ENCODE results near the gene FN3K. TPM values are rescaled to one million over a fixed set of nuclear protein-coding genes. Genes with fewer than 3 reads are reported as not detected.

Gene FN3K
- total and polyA plus RNA-seq, 7 experiments from 2014 or later, result 0.97 to 14.1 (median 4.1) TPM

DNA sequence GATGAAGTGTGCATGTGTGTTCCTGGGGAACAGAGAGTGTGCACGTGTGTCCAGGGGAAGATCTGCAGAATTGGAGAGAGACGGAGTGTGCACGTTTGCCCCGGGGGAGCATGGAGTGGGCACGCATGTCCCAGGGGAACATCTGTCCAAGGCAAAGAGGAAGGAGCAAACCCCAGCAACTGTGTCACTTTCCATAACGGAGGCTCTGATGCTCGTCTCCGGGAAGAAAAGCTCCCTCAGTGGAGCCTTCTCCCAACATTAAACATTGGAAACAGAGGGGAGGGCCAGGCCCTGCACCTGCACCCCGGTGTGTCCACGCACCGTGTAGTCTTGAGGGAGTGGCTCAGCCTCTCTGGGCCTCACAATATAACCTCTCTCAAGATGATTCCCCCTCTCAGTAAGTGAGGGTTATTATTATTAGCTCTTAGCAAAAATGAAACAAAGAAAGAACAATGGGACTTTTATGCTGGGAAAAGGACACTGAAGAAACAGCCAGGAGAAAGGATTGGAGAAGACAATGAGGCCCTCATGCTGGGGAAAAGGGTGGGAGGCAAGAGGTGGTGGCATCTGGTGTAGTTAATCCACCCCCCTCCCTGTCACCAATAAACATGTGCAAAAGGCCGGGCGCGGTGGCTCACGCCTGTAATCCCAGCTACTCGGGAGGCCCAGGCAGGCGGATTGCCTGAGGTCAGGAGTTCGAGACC lies 44.5 kb upstream of the FN3K start:
- POLR2A ChIA-PET, result no interaction called here

GRCh38 chr17:82691714-82692113 lies 43.7 kb upstream of the FN3K start:
- no peaks in the 10 kb centered on the region for H3K4me1 ChIP-seq (ENCODE audit: control insufficient read depth in 2 of 2, insufficient read depth in 2 of 2, low read length in 2 of 2)
- H3K27me3 Mint-ChIP-seq, result peaks cover 0 to 9% (median 0%) of the 10 kb centered on the region in 5 donors
- no peaks in the 10 kb centered on the region for H3K36me3 ChIP-seq (ENCODE audit: control insufficient read depth in 2 of 3, insufficient read depth in 3 of 3, low read length in 3 of 3)
- H3K4me1 Mint-ChIP-seq, result peaks cover 0 to 2% (median 0%) of the 10 kb centered on the region in 7 donors
- CTCF ChIA-PET, result no interaction called here
- intact Hi-C loops (cut with micrococcal nuclease), result loop anchor here in 1 of 2 donors (10.0 kb wide), 1 partner anchor 97 kb away; no protein-coding TSS in a partner anchor
- peak overlapping the region in 1 of 9 donors; percentile 38 for H3K27ac Mint-ChIP-seq
- DNase-seq (no peak), ATAC-seq (no peak)
- no peak overlapping the region for H3K27ac ChIP-seq (ENCODE audit: low read depth, low read length)
- no peak overlapping the region for H3K4me3 Mint-ChIP-seq
- no peak overlapping the region for H3K4me3 ChIP-seq (ENCODE audit: low read length)
- no peaks in the 10 kb centered on the region for H3K27me3 ChIP-seq (ENCODE audit: control insufficient read depth in 2 of 2, insufficient read depth in 2 of 2, low read length in 2 of 2)
- POLR2A ChIA-PET, result no interaction called here
- H3K9me3 ChIP-seq (ENCODE audit: control insufficient read depth in 2 of 3, low read length in 3 of 3), result peaks cover 0 to 7% (median 0%) of the 10 kb centered on the region in 3 experiments
- H3K9me3 Mint-ChIP-seq, result peaks cover 0 to 15% (median 8%) of the 10 kb centered on the region in 11 donors
- peaks cover 0 to 27% (median 14%) of the 10 kb centered on the region in 5 donors for H3K36me3 Mint-ChIP-seq

More for the DNA sequence above, 44.5 kb upstream of the FN3K start:
- H3K36me3 Mint-ChIP-seq, result peaks cover 0 to 23% (median 14%) of the 10 kb centered on the region in 5 donors
- intact Hi-C loops (cut with micrococcal nuclease), result loop anchor here in 1 of 2 donors (10.0 kb wide), 1 partner anchor 96 kb away; no protein-coding TSS in a partner anchor
- Histone ChIP-seq H3K27ac (ENCODE audit: low read depth, low read length) (no peak overlapping the region), H3K4me3 (ENCODE audit: low read length) (no peak overlapping the region), H3K4me1 (ENCODE audit: control insufficient read depth in 2 of 2, insufficient read depth in 2 of 2, low read length in 2 of 2) (no peaks in the 10 kb centered on the region), H3K36me3 (ENCODE audit: control insufficient read depth in 2 of 3, insufficient read depth in 3 of 3, low read length in 3 of 3) (no peaks in the 10 kb centered on the region), H3K9me3 (ENCODE audit: control insufficient read depth in 2 of 3, low read length in 3 of 3) (peaks cover 0 to 7% (median 0%) of the 10 kb centered on the region in 3 experiments), H3K27me3 (ENCODE audit: control insufficient read depth in 2 of 2, insufficient read depth in 2 of 2, low read length in 2 of 2) (no peaks in the 10 kb centered on the region)
- peaks cover 0 to 5% (median 0%) of the 10 kb centered on the region in 5 donors for H3K27me3 Mint-ChIP-seq
- ATAC-seq, result no peak
- DNase-seq, result no peak
- no peak overlapping the region for H3K27ac Mint-ChIP-seq
- H3K4me3 Mint-ChIP-seq, result no peak overlapping the region
- CTCF ChIA-PET, result interaction anchor here (0.6 kb wide), 1 partner anchor 322 kb away, joined by 3 read pairs; no protein-coding TSS in a partner anchor
- H3K9me3 Mint-ChIP-seq, result peaks cover 0 to 15% (median 8%) of the 10 kb centered on the region in 11 donors
- H3K4me1 Mint-ChIP-seq, result peaks cover 0 to 2% (median 0%) of the 10 kb centered on the region in 7 donors

GRCh38 chr17:82692268-82692667 lies 43.1 kb upstream of the FN3K start:
- Mint-ChIP-seq H3K9me3 (peaks cover 0 to 15% (median 8%) of the 10 kb centered on the region in 11 donors), H3K27ac (no peak overlapping the region), H3K4me3 (no peak overlapping the region), H3K27me3 (peaks cover 0 to 14% (median 0%) of the 10 kb centered on the region in 5 donors), H3K4me1 (peaks cover 0 to 6% (median 0%) of the 10 kb centered on the region in 7 donors), H3K36me3 (peaks cover 0 to 22% (median 14%) of the 10 kb centered on the region in 5 donors)
- Histone ChIP-seq H3K36me3 (ENCODE audit: control insufficient read depth in 2 of 3, insufficient read depth in 3 of 3, low read length in 3 of 3) (no peaks in the 10 kb centered on the region), H3K4me1 (ENCODE audit: control insufficient read depth in 2 of 2, insufficient read depth in 2 of 2, low read length in 2 of 2) (peaks cover 2 to 5% of the 10 kb centered on the region in 2 donors), H3K4me3 (ENCODE audit: low read length) (no peak overlapping the region), H3K9me3 (ENCODE audit: control insufficient read depth in 2 of 3, low read length in 3 of 3) (peaks cover 0 to 7% (median 0%) of the 10 kb centered on the region in 3 experiments), H3K27ac (ENCODE audit: low read depth, low read length) (no peak overlapping the region), H3K27me3 (ENCODE audit: control insufficient read depth in 2 of 2, insufficient read depth in 2 of 2, low read length in 2 of 2) (no peaks in the 10 kb centered on the region)
- intact Hi-C loops (cut with micrococcal nuclease), result loop anchor here in 1 of 2 donors (10.0 kb wide), 1 partner anchor 97 kb away; no protein-coding TSS in a partner anchor
- POLR2A ChIA-PET, result interaction anchor here (0.6 kb wide), 1 partner anchor 357 kb away, joined by 4 read pairs; no protein-coding TSS in a partner anchor
- CTCF ChIA-PET, result no interaction called here
- no peak for ATAC-seq
- no peak for DNase-seq

- POLR2A ChIA-PET, result interaction anchor here (0.6 kb wide), 1 partner anchor 358 kb away, joined by 4 read pairs; no protein-coding TSS in a partner anchor
- intact Hi-C loops (cut with micrococcal nuclease), result loop anchor here in 1 of 2 donors (10.0 kb wide), 1 partner anchor 99 kb away; no protein-coding TSS in a partner anchor
- Histone ChIP-seq H3K9me3 (ENCODE audit: control insufficient read depth in 2 of 3, low read length in 3 of 3) (peaks cover 0 to 7% (median 0%) of the 10 kb centered on the region in 3 experiments), H3K27ac (ENCODE audit: low read depth, low read length) (no peak overlapping the region), H3K4me1 (ENCODE audit: control insufficient read depth in 2 of 2, insufficient read depth in 2 of 2, low read length in 2 of 2) (peaks cover 5 to 8% of the 10 kb centered on the region in 2 donors), H3K27me3 (ENCODE audit: control insufficient read depth in 2 of 2, insufficient read depth in 2 of 2, low read length in 2 of 2) (no peaks in the 10 kb centered on the region), H3K36me3 (ENCODE audit: control insufficient read depth in 2 of 3, insufficient read depth in 3 of 3, low read length in 3 of 3) (no peaks in the 10 kb centered on the region), H3K4me3 (ENCODE audit: low read length) (no peak overlapping the region)
- Mint-ChIP-seq H3K4me1 (peaks cover 0 to 9% (median 0%) of the 10 kb centered on the region in 7 donors), H3K27ac (no peak overlapping the region), H3K36me3 (peaks cover 0 to 20% (median 14%) of the 10 kb centered on the region in 5 donors), H3K27me3 (peaks cover 0 to 16% (median 0%) of the 10 kb centered on the region in 5 donors), H3K9me3 (peaks cover 0 to 15% (median 8%) of the 10 kb centered on the region in 11 donors), H3K4me3 (no peak overlapping the region)
- ATAC-seq, result no peak
- CTCF ChIA-PET, result no interaction called here
- no peak for DNase-seq
Observed at GRCh38 chr17:82693168-82693867, 42.1 kb upstream of the FN3K start.

DNA sequence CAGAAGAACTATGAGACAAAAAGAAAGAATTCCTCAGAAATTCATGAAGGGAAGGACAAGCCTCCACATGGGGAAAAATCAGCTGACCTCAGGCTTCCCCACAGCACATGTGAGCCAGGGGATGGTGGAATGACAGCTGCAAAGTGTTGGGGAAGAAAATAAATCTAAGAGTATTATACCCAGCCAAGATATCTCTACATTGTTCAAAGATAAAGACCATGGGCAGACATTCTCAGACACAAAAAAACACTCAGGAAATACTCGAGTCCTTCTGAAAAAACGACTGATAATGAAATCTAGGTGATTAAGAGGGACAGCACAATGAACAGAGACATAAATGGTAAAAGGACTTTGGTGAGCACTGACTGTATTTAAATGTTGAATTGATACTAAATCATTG lies 40.8 kb upstream of the FN3K start:
- H3K27ac Mint-ChIP-seq, result no peak overlapping the region

GRCh38 chr17:82696259-82696658 lies 39.2 kb upstream of the FN3K start:
- peaks cover 0 to 15% (median 8%) of the 10 kb centered on the region in 11 donors for H3K9me3 Mint-ChIP-seq
- Histone ChIP-seq H3K36me3 (ENCODE audit: control insufficient read depth in 2 of 3, insufficient read depth in 3 of 3, low read length in 3 of 3) (no peaks in the 10 kb centered on the region), H3K27ac (ENCODE audit: low read depth, low read length) (no peak overlapping the region), H3K4me1 (ENCODE audit: control insufficient read depth in 2 of 2, insufficient read depth in 2 of 2, low read length in 2 of 2) (peaks cover 5 to 8% of the 10 kb centered on the region in 2 donors), H3K27me3 (ENCODE audit: control insufficient read depth in 2 of 2, insufficient read depth in 2 of 2, low read length in 2 of 2) (no peaks in the 10 kb centered on the region), H3K9me3 (ENCODE audit: control insufficient read depth in 2 of 3, low read length in 3 of 3) (peaks cover 0 to 7% (median 0%) of the 10 kb centered on the region in 3 experiments), H3K4me3 (ENCODE audit: low read length) (no peak overlapping the region)
- POLR2A ChIA-PET, result interaction anchor here (0.6 kb wide), 1 partner anchor 563 kb away, joined by 7 read pairs; no protein-coding TSS in a partner anchor
- H3K36me3 Mint-ChIP-seq, result peaks cover 0 to 14% (median 13%) of the 10 kb centered on the region in 5 donors
- H3K27me3 Mint-ChIP-seq, result peaks cover 0 to 16% (median 0%) of the 10 kb centered on the region in 5 donors
- H3K4me3 Mint-ChIP-seq, result peak overlapping the region in 6 of 10 donors; percentile 19 to 74 (median 43)
- no peak for DNase-seq
- intact Hi-C loops (cut with micrococcal nuclease), result loop anchor here in 1 of 2 donors (10.0 kb wide), 1 partner anchor 101 kb away; no protein-coding TSS in a partner anchor
- peaks cover 0 to 16% (median 7%) of the 10 kb centered on the region in 7 donors for H3K4me1 Mint-ChIP-seq
- peak overlapping the region in 1 of 9 donors; percentile 36 for H3K27ac Mint-ChIP-seq
- no peak for ATAC-seq
- CTCF ChIA-PET, result no interaction called here

More for the DNA sequence above, 40.8 kb upstream of the FN3K start:
- Mint-ChIP-seq H3K9me3 (peaks cover 0 to 15% (median 8%) of the 10 kb centered on the region in 11 donors), H3K4me3 (peak overlapping the region in 2 of 10 donors; percentile 22 to 65), H3K4me1 (peaks cover 0 to 15% (median 6%) of the 10 kb centered on the region in 7 donors), H3K36me3 (peaks cover 0 to 20% (median 14%) of the 10 kb centered on the region in 5 donors), H3K27me3 (peaks cover 0 to 16% (median 0%) of the 10 kb centered on the region in 5 donors)
- intact Hi-C loops (cut with micrococcal nuclease), result loop anchor here in 1 of 2 donors (10.0 kb wide), 1 partner anchor 100 kb away; no protein-coding TSS in a partner anchor
- ChIA-PET POLR2A (interaction anchor here (0.6 kb wide), 1 partner anchor 44 kb away, joined by 3 read pairs; no protein-coding TSS in a partner anchor), CTCF (no interaction called here)
- no peak overlapping the region for H3K27ac ChIP-seq (ENCODE audit: low read depth, low read length)
- no peak overlapping the region for H3K4me3 ChIP-seq (ENCODE audit: low read length)
- no peaks in the 10 kb centered on the region for H3K36me3 ChIP-seq (ENCODE audit: control insufficient read depth in 2 of 3, insufficient read depth in 3 of 3, low read length in 3 of 3)
- H3K9me3 ChIP-seq (ENCODE audit: control insufficient read depth in 2 of 3, low read length in 3 of 3), result peaks cover 0 to 7% (median 0%) of the 10 kb centered on the region in 3 experiments
- peaks cover 5 to 8% of the 10 kb centered on the region in 2 donors for H3K4me1 ChIP-seq (ENCODE audit: control insufficient read depth in 2 of 2, insufficient read depth in 2 of 2, low read length in 2 of 2)
- no peak for DNase-seq
- no peaks in the 10 kb centered on the region for H3K27me3 ChIP-seq (ENCODE audit: control insufficient read depth in 2 of 2, insufficient read depth in 2 of 2, low read length in 2 of 2)
- ATAC-seq, result no peak

Data from naive thymus-derived CD4-positive, alpha-beta T cell (primary cell).